GM12878 (cell line): ENCODE measurements around the gene PEF1. TPM values are rescaled to one million over a fixed set of nuclear protein-coding genes. Genes with fewer than 3 reads are reported as not detected.

Source experiments
- CEBPZ ChIP-seq: fragments of 150-350 bp; IDR thresholded peaks from 2 replicates; pipeline ENCODE4 v1.6.1; 2016; ENCODE audit warnings: low read depth, low read length
- CUX1 ChIP-seq: IDR thresholded peaks from 2 replicates; pipeline ENCODE4 v1.6.1; 2012; ENCODE audit warnings: improper control_type of control experiment, low read depth, low read length; ENCODE audit not compliant: insufficient replicate concordance
- KAT2A ChIP-seq: conservative IDR thresholded peaks from 2 replicates; pipeline ENCODE4 v1.6.1; 2011; ENCODE audit warnings: low read depth, low read length; ENCODE audit not compliant: control insufficient read depth
- MAX ChIP-seq: IDR thresholded peaks from 2 replicates; pipeline ENCODE4 v1.6.1; 2012; ENCODE audit warnings: low read depth, low read length, improper control_type of control experiment
- SP1 ChIP-seq: IDR thresholded peaks from one replicate; pipeline ENCODE4 v1.6.1; 2011; ENCODE audit warnings: low read depth, low read length
- STAT1 ChIP-seq: fragments of 450-650 bp; conservative IDR thresholded peaks from 2 replicates; pipeline ENCODE4 v1.6.1; 2014; ENCODE audit warnings: antibody characterized with exemption, mild to moderate bottlenecking
- polyA plus RNA-seq, 11 experiments: library from polyadenylated mRNA; depleted of rRNA in 4 of 11; unstranded in 6 of 11; stranded (reverse) in 5 of 11; fragments of >200 nt; fragmentation: Nextera tagmentation in 4 of 11; fragmentation: Illumina TruSeq in 1 of 11; extraction: Ambion mirVana in 4 of 11; extraction: Trizol in 1 of 11; gene quantifications; 1 replicate in 1 of 11; 2 replicates in 10 of 11; pipeline versions ENCODE4 v1.2.1 to v1.2.3, GENCODE V29; 2011 to 2016; ENCODE audit warnings: inconsistent platforms in 2 of 11, missing spikeins in 2 of 11, low read depth in 1 of 11
- total RNA-seq, 4 experiments: library from RNA; depleted of rRNA in 3 of 4; stranded (reverse); fragments of >200 nt in 3 of 4; fragmentation: Illumina TruSeq in 1 of 4; extraction: Trizol in 1 of 4; gene quantifications; 2 replicates each; pipeline versions ENCODE4 v1.2.1 to v1.2.3, GENCODE V29; 2013 to 2021

PEF1 gene
- total and polyA plus RNA-seq, 10 of the 15 experiments (the other 5 are each of a cell fraction or from before 2014, with no cell fraction given), result 27.1 to 107 (median 79.0) TPM

- TF ChIP-seq CEBPZ, result no peak
- no peak for TF ChIP-seq SP1
- no peak for TF ChIP-seq STAT1
- no peak for TF ChIP-seq CUX1
- no peak for TF ChIP-seq MAX
- TF ChIP-seq KAT2A, result no peak
Observed at GRCh38 chr1:31657020-31657804, 12.5 kb upstream of the PEF1 start (continued).
